K562 (cell line): ENCODE results near the gene ATXN10. TPM values are rescaled to one million over a fixed set of nuclear protein-coding genes. Genes with fewer than 3 reads are reported as not detected.

Experiments
- ATF7 ChIP-seq: fragments of 450-650 bp; IDR thresholded peaks from 2 replicates; pipeline ENCODE4 v1.7.1; 2014; ENCODE audit warnings: mild to moderate bottlenecking, moderate library complexity
- CBFB ChIP-seq: sonication (generic); formaldehyde crosslinking; IDR thresholded peaks from 2 replicates; pipeline ENCODE4 v1.4.0; 2020; ENCODE audit warnings: mild to moderate bottlenecking, missing genetic modification reagents
- CREM ChIP-seq: IDR thresholded peaks from 2 replicates; pipeline ENCODE4 v1.6.1; 2014; ENCODE audit warnings: antibody characterized with exemption, low read depth
- ILK ChIP-seq: fragments of 450-650 bp; IDR thresholded peaks from 2 replicates; pipeline ENCODE4 v1.6.1; 2016; ENCODE audit warnings: missing genetic modification characterization, low read depth, mild to moderate bottlenecking, missing compliant biosample characterization, moderate library complexity, borderline replicate concordance
- KLF1 ChIP-seq: fragments of 450-650 bp; IDR thresholded peaks from 2 replicates; pipeline ENCODE4 v1.6.1; 2016; ENCODE audit warnings: missing genetic modification characterization, missing compliant biosample characterization
- L3MBTL2 ChIP-seq: fragments of 450-650 bp; IDR thresholded peaks from 2 replicates; pipeline ENCODE4 v1.6.1; 2016; ENCODE audit warnings: mild to moderate bottlenecking, moderate library complexity
- POLR2G ChIP-seq: fragments of 200-400 bp; formaldehyde crosslinking; IDR thresholded peaks from 2 replicates; pipeline ENCODE4 v1.6.1; 2017; ENCODE audit warnings: low read depth, mild to moderate bottlenecking, antibody characterized with exemption, low read length, moderate library complexity
- RB1 ChIP-seq: fragments of 450-650 bp; IDR thresholded peaks from 2 replicates; pipeline ENCODE4 v1.6.1; 2017; ENCODE audit warnings: low read depth, mild to moderate bottlenecking
- RBFOX2 ChIP-seq: fragments of 200-400 bp; formaldehyde crosslinking; IDR thresholded peaks from 2 replicates; pipeline ENCODE4 v1.6.1; 2017; ENCODE audit warnings: low read depth, mild to moderate bottlenecking, low read length, moderate library complexity
- SMAD4 ChIP-seq: fragments of 250-450 bp; sonication (Bioruptor Pico); conservative IDR thresholded peaks from 2 replicates; pipeline ENCODE4 v1.8.0; 2021; ENCODE audit warnings: inconsistent platforms, mild to moderate bottlenecking, moderate library complexity
- ZNF79 ChIP-seq: fragments of 250-450 bp; sonication (Bioruptor Pico); IDR thresholded peaks from 2 replicates; pipeline ENCODE4 v1.4.0; 2020; ENCODE audit warnings: low read depth, mild to moderate bottlenecking, moderate library complexity
- polyA plus RNA-seq, 8 experiments: library from polyadenylated mRNA; depleted of rRNA in 4 of 8; stranded (reverse) in 5 of 8; unstranded in 3 of 8; fragments of >200 nt; fragmentation: Nextera tagmentation in 2 of 8; fragmentation: Illumina TruSeq in 1 of 8; extraction: Ambion mirVana in 2 of 8; extraction: Trizol in 1 of 8; gene quantifications; 2 replicates each; pipeline versions ENCODE4 v1.2.1 to v1.2.3, GENCODE V29; 2011 to 2014; ENCODE audit warnings: inconsistent platforms in 1 of 8, missing spikeins in 1 of 8
- total RNA-seq, 7 experiments: library from RNA; depleted of rRNA in 6 of 7; stranded (reverse); fragments of >200 nt in 6 of 7; fragmentation: Illumina TruSeq in 2 of 7; extraction: Trizol in 2 of 7; gene quantifications; 2 replicates each; pipeline versions ENCODE4 v1.2.1 to v1.2.3, GENCODE V29; 2011 to 2021; ENCODE audit warnings: low replicate concordance in 1 of 7
- TF ChIP-seq, protein P1 (sequence below): fragments of 200-600 bp; sonication (generic); IDR thresholded peaks from one replicate; pipeline ENCODE4 v1.6.1; 2012; ENCODE audit warnings: mild to moderate bottlenecking, low read depth, low read length, inconsistent platforms
- TF ChIP-seq, protein P2 (sequence below): sonication (generic); formaldehyde crosslinking; IDR thresholded peaks from 2 replicates; pipeline ENCODE4 v1.9.0; 2022; ENCODE audit warnings: mild to moderate bottlenecking, missing genetic modification reagents
- TF ChIP-seq, protein P3 (sequence below), 2 experiments: fragments of 200-800 bp in 1 of 2; sonication (Bioruptor generic) in 1 of 2; sonication (generic) in 1 of 2; formaldehyde crosslinking in 1 of 2; IDR thresholded peaks in 1 of 2; conservative IDR thresholded peaks in 1 of 2; 2 replicates each; pipeline versions ENCODE4 v1.5.0 to v1.6.1; 2016 to 2020; ENCODE audit warnings: missing compliant biosample characterization in 1 of 2, missing genetic modification characterization in 1 of 2, missing genetic modification reagents in 1 of 2

Gene ATXN10
- total and polyA plus RNA-seq, 9 of the 15 experiments (the other 6 are each of a cell fraction or from before 2014, with no cell fraction given): 11.5 to 190 (median 33.6) TPM

DNA sequence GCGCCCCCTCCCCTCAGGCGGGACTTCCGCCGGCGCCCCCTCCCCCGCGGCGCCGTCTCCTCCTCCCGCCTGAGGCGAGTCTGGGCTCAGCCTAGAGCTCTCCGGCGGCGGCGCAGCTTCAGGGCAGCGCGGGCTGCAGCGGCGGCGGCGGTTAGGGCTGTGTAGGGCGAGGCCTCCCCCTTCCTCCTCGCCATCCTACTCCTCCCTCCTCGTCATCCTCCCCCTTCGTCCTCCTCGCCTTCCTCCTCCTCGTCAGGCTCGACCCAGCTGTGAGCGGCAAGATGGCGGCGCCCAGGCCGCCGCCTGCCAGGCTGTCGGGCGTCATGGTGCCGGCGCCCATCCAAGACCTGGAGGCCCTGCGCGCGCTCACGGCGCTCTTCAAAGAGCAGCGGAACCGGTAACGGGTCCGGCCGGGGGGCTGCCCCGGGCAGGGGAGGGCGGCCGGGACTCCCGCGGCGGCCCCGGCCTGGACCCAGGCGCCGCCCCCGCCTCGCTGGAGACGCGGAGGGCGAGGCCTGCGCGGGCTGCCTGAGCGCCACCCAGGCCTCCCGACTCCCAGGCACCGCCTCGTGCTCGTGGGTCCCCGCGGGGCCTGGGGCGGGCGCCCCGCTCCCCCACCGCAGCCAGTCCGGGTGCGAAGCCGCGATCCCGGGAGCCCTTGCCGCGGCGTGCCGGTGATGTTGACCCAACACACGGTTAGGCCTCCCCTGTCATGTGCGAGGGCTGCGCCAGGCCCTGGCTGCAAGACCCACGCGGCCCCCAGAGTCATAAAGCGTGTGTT, at the start of gene ATXN10 (continued):
- TF ChIP-seq, protein P1, sequence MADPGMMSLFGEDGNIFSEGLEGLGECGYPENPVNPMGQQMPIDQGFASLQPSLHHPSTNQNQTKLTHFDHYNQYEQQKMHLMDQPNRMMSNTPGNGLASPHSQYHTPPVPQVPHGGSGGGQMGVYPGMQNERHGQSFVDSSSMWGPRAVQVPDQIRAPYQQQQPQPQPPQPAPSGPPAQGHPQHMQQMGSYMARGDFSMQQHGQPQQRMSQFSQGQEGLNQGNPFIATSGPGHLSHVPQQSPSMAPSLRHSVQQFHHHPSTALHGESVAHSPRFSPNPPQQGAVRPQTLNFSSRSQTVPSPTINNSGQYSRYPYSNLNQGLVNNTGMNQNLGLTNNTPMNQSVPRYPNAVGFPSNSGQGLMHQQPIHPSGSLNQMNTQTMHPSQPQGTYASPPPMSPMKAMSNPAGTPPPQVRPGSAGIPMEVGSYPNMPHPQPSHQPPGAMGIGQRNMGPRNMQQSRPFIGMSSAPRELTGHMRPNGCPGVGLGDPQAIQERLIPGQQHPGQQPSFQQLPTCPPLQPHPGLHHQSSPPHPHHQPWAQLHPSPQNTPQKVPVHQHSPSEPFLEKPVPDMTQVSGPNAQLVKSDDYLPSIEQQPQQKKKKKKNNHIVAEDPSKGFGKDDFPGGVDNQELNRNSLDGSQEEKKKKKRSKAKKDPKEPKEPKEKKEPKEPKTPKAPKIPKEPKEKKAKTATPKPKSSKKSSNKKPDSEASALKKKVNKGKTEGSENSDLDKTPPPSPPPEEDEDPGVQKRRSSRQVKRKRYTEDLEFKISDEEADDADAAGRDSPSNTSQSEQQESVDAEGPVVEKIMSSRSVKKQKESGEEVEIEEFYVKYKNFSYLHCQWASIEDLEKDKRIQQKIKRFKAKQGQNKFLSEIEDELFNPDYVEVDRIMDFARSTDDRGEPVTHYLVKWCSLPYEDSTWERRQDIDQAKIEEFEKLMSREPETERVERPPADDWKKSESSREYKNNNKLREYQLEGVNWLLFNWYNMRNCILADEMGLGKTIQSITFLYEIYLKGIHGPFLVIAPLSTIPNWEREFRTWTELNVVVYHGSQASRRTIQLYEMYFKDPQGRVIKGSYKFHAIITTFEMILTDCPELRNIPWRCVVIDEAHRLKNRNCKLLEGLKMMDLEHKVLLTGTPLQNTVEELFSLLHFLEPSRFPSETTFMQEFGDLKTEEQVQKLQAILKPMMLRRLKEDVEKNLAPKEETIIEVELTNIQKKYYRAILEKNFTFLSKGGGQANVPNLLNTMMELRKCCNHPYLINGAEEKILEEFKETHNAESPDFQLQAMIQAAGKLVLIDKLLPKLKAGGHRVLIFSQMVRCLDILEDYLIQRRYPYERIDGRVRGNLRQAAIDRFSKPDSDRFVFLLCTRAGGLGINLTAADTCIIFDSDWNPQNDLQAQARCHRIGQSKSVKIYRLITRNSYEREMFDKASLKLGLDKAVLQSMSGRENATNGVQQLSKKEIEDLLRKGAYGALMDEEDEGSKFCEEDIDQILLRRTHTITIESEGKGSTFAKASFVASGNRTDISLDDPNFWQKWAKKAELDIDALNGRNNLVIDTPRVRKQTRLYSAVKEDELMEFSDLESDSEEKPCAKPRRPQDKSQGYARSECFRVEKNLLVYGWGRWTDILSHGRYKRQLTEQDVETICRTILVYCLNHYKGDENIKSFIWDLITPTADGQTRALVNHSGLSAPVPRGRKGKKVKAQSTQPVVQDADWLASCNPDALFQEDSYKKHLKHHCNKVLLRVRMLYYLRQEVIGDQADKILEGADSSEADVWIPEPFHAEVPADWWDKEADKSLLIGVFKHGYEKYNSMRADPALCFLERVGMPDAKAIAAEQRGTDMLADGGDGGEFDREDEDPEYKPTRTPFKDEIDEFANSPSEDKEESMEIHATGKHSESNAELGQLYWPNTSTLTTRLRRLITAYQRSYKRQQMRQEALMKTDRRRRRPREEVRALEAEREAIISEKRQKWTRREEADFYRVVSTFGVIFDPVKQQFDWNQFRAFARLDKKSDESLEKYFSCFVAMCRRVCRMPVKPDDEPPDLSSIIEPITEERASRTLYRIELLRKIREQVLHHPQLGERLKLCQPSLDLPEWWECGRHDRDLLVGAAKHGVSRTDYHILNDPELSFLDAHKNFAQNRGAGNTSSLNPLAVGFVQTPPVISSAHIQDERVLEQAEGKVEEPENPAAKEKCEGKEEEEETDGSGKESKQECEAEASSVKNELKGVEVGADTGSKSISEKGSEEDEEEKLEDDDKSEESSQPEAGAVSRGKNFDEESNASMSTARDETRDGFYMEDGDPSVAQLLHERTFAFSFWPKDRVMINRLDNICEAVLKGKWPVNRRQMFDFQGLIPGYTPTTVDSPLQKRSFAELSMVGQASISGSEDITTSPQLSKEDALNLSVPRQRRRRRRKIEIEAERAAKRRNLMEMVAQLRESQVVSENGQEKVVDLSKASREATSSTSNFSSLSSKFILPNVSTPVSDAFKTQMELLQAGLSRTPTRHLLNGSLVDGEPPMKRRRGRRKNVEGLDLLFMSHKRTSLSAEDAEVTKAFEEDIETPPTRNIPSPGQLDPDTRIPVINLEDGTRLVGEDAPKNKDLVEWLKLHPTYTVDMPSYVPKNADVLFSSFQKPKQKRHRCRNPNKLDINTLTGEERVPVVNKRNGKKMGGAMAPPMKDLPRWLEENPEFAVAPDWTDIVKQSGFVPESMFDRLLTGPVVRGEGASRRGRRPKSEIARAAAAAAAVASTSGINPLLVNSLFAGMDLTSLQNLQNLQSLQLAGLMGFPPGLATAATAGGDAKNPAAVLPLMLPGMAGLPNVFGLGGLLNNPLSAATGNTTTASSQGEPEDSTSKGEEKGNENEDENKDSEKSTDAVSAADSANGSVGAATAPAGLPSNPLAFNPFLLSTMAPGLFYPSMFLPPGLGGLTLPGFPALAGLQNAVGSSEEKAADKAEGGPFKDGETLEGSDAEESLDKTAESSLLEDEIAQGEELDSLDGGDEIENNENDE: no peak
- TF ChIP-seq L3MBTL2: peak; percentile 94
- TF ChIP-seq RBFOX2: peak; percentile 77
- TF ChIP-seq KLF1: peak; percentile 20; the same call in 1 of the 2 replicates
- no peak for TF ChIP-seq ZNF79 (CRISPR knock-in tag)
- TF ChIP-seq, protein P2, sequence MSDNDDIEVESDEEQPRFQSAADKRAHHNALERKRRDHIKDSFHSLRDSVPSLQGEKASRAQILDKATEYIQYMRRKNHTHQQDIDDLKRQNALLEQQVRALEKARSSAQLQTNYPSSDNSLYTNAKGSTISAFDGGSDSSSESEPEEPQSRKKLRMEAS (CRISPR knock-in tag): peak; percentile 77
- TF ChIP-seq SMAD4: peak; percentile 62; the same call in 1 of the 2 replicates
- TF ChIP-seq ATF7: 0 out of 2 replicates have a peak, but pooled peaks have one; percentile 18
- TF ChIP-seq, protein P3, sequence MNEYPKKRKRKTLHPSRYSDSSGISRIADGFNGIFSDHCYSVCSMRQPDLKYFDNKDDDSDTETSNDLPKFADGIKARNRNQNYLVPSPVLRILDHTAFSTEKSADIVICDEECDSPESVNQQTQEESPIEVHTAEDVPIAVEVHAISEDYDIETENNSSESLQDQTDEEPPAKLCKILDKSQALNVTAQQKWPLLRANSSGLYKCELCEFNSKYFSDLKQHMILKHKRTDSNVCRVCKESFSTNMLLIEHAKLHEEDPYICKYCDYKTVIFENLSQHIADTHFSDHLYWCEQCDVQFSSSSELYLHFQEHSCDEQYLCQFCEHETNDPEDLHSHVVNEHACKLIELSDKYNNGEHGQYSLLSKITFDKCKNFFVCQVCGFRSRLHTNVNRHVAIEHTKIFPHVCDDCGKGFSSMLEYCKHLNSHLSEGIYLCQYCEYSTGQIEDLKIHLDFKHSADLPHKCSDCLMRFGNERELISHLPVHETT (CRISPR knock-in tag; conservative IDR thresholded peaks at IDR 0.05 in 1 of 2, IDR thresholded peaks at IDR 0.05 in 1 of 2): peak in 1 of 2 experiments; percentile 34; a peak in 1 of 4 replicates
- TF ChIP-seq ILK (tag): no peak
- TF ChIP-seq CREM: 0 out of 2 replicates have a peak, but pooled peaks have one; percentile 5
- TF ChIP-seq RB1: peak; percentile 23; the same call in 1 of the 2 replicates
- TF ChIP-seq POLR2G: peak; percentile 82
- no peak for TF ChIP-seq CBFB (CRISPR knock-in tag)
